ENCODE data around the gene ABLIM1.

Gene ABLIM1

DNA sequence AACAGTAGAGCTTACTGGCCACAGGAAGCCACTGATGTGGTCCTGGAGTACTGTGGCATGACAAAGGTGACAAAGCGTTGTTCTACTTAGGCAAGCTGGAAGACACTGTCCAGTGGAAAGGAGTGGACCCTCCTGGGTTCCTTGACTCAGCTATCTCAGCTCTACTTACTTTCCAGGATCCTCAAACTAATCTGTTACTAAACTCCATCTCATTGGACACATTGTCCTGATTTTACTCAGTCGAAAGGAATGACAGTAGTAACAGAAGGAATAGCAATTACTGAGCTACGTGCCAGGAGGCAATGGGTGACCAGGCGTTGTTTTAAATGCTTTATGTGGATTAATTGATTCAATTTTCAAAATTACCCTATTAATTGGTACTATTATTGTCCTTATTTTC lies 41.6 kb downstream of the ABLIM1 start:
- DNase-seq = no peak

DNA sequence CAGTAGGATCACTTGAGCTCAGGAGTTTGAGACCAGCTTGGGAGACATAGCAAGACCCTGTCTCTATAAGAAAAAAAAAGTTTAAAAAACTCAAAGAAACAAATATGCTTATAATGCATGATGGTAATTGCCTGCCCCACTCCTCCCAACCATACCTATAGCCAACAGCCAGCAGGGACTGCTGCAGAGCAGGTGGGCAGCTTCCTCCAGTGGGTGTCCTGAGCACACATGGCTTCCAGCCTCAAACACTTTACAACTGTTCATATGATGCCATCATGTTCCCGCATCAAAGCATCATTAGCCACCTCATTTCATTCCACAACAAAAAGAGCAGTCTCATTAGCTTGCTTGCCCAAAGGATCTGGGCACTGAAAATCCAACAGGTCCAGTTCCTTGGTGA lies 42.0 kb downstream of the ABLIM1 start:
- no peak for DNase-seq

DNA sequence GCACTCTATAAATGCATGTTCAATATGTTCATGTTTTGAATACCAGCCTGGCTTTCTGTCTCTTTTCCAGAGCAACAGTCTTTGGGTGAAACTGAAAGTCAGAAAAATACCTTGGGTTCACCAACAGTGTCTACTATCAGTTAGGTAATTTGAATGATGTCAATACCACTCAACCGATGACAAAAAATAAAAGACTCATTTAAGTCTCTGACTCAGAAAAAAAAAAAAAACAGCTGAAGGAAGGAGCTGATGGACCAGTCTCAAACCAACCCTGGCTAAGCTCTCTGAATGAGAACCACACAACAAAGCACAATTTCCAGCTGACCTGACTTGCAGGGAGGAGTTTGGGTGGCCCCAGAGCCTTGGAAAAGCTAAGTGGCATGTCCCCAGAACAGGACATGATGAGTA lies 42.5 kb downstream of the ABLIM1 start:
- no peak for DNase-seq

DNA sequence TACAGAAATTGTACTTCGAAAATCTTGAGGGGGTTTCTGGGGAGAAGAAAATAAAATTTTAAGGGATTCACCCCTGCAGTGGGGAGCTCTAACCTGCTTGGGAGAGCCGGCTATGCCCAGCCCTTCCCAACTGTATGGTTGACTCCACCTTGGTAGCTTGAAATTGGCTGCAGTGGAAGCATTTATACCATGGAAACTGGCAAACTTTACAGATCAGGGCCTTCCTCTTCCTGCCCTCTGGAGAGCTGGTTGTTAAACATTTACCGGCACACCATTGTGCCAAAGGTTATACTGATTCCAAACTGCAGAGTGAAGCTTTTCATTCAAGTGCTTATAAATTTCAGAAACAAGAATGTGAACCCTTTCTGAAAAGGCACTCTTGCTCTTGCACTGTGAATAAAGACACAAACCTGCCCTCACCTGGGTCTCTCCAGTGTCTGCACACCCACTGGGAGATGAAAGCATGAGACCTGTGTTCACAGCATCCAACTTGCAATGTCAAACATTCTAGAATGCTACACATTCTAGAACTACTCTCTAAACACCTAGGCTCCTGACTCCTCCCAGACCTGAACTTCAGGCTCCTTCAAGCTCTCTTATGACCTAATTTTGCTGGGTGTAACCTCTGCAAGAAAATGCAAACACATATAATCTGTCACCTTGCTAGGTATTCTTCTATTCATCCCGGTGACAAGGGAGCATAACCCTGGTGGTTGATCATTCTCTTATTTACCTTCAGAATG lies 44.7 kb downstream of the ABLIM1 start:
- no peak for DNase-seq

DNA sequence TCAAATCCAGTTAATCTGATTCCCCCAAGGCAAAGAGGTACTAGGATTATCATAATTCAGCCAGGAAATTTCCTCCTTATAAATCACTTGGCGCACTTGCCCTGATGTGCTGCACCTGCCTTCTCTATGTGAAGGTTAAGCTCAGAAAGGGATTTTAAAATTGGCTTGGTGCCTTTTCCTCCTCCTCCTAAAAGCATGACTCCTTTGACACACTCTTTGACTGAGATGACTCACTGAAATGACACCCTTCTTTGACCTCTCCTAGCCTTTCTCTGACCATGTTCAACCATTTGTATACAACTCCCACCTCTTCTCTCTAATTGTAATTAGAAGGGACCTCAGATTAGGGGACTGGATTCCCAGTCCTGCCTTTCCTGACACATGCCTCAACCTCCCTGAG lies 46.5 kb downstream of the ABLIM1 start:
- no peak for DNase-seq

DNA sequence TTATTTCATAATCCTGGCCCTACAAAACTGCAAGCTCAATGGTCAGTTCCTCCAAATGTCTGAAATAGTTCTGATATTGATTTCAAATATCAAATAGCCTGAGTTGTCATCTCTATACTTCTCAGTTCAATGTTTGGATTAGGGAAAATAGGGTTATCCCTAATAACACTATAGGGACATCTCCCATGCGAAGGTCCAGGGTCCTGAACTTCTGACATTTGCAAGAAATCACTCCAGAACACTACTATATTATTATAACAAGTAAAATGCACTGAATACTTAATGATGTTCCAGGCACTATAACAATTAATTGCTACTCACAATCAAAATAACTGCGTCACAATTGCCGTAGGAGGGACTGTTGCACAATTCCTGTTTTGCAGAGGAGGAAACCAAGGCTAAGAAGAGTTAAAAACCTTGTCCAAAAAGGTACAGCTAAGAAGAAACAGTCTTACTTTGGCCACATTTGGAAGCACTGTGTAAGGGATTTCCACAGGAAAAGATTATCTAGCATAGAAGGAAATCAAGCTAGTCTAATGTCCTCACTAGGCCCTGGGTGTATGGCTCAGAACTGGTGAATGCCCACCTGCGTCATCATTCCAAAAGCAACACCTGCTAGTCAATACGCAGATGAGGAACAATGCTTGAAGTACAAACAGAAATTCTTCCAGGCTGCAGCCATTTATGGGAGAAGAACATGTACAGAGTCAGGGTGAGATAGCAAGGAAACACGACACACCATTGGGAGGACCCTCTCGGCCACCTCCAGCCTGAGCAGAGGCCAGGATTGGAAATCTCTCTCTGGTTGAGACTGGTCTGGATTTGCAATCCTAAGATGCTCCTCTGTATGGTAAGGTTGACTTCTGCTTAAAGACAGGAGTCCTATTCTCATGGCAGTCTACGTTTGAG lies 48.3 kb downstream of the ABLIM1 start:
- no peak for DNase-seq

DNA sequence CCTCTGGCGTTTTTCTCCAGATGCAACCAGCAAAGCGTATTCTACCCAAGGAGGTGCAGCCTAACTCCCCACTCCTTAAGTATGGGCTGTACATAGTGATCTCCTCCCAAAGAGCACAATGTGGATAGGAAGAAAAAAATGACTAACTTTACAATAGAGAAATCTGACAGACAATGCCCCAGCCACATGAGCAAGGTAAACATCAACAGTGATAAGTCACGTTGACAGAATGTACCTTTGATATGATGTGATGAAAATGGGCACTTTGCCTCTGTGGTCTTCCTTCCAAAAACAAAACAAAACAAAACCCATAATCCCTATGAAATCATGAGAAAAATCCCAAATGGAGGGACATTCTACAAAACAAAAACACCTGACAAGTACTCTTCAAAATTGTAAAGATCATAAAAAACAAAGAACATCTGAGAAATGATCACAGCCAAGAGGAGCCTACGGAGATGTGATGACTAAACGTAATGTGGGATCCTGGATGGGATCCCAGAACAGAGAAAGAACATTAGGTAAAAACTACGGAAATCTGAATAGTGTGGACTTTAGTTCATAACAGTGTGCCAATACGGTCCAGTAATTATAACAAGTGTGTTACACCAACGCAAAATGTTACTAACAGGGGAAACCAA lies 50.6 kb downstream of the ABLIM1 start:
- DNase-seq = no peak

DNA sequence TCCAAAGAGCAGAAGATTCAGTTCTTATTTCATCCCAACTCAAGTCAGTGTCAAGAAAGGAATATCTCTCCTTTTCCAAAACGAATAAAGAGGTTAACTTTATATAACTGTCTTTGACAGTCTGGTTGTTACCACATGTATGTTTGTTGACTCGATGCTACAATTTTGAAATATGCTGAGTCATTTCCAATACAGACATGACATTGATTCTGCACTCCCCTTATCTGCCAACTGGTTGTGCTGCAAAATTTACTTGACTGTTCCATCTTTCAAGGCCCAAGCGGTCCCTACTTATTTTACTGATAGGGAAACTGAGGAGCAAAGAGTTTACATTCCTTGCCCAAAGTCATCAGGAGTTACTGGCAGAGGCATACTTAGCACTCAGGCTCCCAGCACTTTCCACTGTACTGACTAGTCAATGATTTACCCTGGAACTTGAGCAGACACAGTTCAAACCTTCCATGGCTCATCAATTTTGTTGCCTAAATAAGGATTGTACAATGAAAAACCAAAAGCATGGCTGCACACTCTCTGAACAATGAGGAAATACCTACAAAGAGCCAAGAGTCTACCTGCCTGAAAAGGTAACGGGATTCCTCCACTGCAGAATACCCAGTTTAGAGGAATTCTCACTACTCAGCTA lies 52.8 kb downstream of the ABLIM1 start:
- DNase-seq = no peak

DNA sequence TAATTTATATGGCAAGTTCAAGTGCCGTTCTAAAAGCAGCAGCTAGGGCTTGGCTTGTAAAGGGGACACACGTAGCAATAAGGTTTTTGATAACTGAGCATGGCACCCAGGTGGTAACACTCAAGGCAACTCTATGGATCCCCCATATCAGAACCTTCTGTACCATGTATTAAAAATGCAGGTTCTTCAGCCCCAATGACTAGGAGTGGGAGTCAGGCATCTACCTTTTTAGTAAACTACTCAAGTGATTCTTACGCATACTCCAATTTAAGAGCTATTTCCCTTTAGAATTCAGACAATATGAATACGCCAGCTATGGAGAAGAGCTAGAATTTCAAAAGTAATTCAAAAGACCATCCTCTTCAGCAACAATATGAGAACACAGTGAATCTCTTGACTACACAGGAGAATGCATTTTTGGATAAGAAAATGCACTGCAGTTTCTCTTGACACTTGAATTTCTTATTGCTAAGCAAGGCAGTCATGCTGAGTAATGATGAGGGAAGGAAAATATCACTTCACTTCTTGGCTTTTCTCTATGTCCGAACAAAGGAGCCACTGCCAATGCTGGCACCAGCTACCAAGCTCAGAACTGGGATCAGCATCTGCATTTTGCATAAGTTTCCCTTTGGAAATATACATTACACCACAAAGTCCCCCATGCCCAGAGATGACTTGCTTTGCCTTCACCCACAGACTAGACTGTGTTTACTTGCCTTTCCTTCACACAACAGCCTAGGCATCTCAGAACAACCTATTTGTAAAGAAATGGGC lies 53.5 kb downstream of the ABLIM1 start:
- DNase-seq = no peak

DNA sequence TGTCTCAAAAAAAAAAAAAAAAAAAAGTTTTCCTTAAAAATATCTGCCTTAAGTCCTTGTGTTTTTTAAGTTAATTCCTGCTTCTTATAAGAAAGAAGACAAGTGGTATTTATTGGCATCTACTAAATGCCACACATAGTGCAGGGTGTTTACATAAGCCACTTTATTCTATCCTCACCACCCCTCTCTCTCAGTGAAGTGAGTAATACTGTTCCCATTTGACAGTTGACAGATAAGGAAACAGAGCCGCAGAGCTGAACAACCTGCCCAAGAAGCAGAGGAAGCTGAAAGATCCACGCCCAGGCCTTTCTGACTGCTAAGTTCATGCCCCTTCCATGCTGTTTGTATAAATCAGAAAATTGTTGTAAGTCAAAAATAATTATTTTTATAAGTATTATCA lies 54.1 kb downstream of the ABLIM1 start:
- no peak for DNase-seq

DNA sequence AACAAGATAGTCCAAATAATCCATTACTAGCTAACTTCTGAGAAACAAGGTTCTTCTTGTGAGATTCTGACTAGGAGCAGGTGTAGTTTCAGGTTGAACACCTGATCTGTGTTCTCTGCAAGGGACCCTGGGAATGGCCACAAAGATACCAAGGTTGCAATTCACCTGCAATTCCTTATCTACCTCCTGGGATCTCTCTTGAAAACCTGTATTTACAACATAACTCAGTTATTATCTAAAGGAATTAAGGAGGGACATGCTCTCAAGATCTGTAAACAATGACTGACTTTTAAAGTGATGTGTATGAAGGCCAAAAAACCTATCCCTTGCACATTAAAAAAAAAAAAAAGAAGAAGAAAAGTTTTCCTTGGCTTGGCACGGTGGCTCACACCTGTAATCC lies 54.8 kb downstream of the ABLIM1 start:
- DNase-seq = no peak

DNA sequence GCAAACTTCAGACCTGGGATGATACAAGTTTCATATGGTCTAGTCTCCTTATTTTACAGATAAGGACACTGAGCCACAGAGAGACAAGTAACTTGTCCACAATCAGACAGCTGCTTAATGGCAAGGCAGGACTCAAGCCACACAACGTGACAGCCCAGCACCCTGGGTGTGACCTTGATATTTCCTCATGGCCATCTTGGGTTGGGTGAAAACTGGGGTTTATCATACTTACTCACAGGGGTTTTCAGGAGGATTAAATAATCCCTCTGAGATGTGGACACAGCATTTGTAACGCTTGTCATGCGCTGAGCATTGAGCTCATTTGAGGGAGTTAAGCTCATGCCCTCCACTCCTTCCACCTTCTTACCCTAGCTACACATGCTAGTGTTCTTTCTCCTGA lies 58.0 kb downstream of the ABLIM1 start:
- no peak for DNase-seq

DNA sequence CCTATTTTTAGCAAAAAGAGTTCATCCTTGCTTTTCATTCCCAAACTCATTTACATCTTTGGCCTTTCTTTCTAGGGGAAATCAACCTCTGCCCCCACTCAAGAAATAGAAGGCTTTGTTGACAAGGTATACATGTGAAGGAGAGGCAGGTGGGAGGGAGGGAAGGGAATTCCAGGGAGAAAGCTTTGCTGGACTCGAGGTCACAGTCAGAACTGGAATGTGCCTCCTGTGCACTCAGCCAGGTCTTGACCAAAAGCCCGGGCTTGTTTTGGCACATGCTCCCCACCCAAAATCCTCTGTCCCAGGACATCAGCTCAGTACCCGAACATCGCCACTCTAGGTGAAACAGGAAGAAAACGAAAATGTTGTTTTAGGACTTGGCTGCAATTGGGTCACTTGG lies 61.3 kb downstream of the ABLIM1 start:
- no peak for DNase-seq

DNA sequence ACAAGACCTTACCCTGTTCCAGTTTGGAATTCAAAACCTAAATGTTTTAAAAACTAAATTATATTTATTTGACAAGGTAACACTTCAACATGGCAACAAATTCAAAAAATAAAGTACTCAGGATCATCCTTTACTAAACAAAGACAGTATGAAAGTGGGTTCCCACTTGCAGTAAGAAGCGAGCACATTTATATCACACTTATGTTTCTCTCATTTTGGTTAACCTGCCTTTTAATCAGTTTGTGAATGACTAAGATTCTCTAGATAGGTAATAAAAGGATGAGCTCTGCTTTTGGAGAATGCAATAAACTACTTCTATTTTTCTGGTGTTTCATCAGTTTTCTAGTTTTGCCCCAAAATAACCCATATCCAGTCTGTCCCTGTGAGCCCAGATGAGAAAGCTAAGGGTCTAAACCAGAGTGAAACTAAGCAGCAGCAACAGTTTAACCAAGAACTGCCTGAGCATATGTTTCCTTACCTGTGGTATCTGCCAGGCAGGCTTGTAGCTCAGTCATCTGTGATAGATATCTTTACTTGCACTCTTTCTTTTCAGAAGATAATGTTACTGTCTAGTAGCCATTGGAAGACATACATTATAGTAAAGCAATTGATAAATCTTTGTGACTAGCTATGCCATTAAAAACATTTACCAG lies 64.1 kb downstream of the ABLIM1 start:
- DNase-seq = no peak

DNA sequence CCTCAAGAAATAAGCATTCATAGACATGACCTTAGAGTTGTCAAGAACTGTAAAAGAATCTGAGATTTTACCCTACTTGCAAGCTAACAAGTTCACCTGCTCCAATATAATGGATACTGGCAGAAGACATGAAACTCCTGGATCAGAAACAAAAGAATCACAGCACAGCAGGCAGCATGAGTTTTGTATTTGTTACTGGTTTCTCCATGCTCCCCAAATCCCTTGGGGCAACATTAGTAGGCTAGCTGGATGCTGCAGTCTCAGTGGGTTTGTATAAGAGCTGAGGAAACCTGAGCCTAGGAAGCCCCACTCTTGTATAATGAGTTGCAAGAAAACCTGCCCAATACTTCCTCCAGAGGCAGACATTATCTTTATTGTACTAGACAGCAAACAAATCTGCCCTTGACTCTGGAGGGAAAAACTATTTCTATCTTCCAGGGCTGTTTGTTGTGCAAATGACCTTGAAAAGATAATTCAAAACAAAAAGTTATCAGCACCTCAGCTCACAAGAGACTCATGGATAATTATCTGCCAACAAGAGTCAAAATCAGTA lies 64.8 kb downstream of the ABLIM1 start:
- DNase-seq = no peak

DNA sequence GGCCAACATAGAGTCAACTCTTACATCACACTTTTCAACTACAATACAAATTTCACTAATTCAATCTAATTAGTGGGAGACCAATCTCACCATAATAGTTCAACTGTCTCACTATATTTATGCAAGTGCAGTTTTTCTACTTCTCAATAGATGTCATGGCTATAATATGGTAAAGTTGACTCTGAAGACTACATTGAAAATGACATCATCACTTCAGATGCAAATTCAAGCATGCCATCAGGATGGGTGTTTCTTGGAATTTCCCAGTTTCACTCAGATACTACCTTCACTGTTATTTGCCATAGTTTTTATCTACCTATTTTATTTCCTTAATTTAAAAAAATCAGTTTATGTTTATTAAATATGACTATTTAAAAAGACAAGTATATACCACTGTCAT lies 67.1 kb downstream of the ABLIM1 start:
- no peak for DNase-seq

DNA sequence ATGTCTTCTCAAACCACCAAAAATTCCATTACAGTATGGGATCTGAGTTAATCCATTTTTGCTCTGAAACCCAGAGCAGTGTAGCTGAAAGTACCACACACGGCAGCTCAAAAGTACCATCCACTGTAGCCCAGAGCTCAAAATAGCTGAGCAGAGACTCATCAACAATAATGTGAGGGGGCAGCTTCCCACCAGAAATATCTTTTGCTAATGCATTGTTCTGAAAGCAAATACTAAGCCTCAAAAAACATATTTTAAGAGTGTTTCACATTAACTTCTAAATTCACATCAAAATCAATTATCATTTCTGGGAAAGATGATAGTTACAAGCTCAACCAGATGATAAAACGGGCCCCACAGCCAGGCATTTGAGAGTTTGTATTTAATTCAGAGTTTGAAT lies 73.7 kb downstream of the ABLIM1 start:
- no peak for DNase-seq

DNA sequence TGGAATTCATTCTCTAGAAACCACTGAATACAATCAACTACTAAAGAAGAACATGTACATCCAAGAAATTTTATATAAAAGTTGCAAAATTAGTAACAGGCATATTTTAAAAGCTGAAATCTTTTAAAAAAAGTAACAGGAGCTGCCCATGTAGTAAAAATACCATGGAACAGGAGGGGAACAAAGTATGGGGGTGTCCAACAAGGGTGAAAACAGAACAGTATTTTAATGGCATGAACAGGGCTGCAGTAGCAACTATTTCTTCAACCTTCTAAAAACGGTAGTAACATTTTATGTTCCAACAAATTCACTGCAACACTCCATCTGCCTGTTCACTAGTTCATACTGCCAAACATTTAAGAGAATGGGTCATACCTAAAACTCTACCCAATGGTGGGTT lies 77.0 kb downstream of the ABLIM1 start:
- no peak for DNase-seq

DNA sequence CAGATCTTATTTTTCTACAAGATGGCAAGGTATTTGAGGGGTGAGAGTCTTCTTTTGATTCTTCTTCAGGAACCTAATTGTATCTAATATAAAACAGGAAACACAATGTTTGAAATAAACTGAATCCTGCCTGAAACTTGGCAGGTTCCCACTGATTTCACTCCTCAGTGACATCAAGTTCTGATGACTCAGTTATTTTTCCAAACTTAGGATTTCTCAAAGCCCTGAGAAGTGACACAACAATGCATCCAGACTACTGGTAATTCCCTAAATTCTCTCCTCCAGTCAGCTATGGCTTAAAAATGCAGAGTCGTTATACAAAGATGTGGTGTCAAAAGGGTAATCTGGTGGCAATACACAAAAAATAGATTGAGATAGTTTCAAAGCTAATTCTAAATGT lies 80.9 kb downstream of the ABLIM1 start:
- no peak for DNase-seq

DNA sequence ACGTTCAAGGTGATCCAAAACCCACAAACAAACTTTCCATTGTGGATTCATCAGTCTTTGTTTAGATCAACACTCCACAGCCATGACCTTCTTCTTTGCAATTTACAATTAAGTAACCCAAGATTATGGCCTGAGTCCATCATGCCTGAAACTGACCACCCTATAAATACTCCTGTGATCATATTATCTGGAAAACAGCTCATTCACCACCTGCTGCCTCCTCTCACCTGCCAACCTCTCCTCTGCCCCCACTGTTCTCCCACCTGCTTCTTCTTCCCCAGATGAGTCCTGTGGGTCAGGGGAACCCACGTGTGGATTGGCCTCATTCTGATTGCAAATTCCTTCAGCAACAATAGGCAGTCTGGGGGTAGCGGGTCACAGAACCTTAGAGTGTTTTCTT lies 81.4 kb downstream of the ABLIM1 start:
- DNase-seq = no peak

DNA sequence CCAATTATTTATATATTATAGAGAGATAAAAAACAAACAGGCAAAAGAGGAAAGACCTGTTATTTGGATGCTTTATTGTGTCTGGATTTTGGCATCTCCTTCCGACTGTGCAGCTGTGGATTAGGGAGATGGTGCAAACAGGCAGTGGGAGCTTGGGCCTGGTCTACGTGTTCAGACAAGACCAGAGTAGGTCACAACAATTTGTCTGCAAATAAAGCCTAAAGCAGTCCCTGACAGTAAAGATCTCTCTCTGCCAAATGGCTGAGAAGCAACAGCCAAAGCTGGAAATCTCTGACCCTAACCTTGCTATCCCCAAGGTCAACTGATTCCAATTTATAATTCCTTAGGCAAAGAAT lies 82.0 kb downstream of the ABLIM1 start:
- no peak for DNase-seq

All from activated CD8-positive, alpha-beta memory T cell treated with anti-CD3 and anti-CD28 coated beads, Interleukin-2, amount 50 U/mL, for 4 hours (primary cell).